ENCODE data around the gene SGCG.

GRCh38 chr13:23344931-23345595 is 164.3 kb downstream of the SGCG start:
- no peak for TF ChIP-seq CTCF (IDR thresholded peaks at IDR 0.05; ENCODE audit: low read depth, low read length)
- TF ChIP-seq MAX (IDR thresholded peaks at IDR 0.05; ENCODE audit: low read depth, low read length), result no peak
